ENCODE measurements around the gene TUBA3E. TPM values are rescaled to one million over a fixed set of nuclear protein-coding genes. Genes with fewer than 3 reads are reported as not detected.
"Not testable (repeated sequence)": the region's sequence is repeated elsewhere in the genome, so short reads cannot be mapped to it uniquely, and the experiment has no call there.

TUBA3E gene
- total and polyA plus RNA-seq, 8 donors = not detected

GRCh38 chr2:130160131-130160530, 38.1 kb downstream of the TUBA3E start:
- Histone ChIP-seq H3K4me3 (no peak overlapping the region), H3K4me1 (peaks cover 0 to 8% (median 3%) of the 10 kb centered on the region in 4 donors), H3K9me3 (no peaks in the 10 kb centered on the region), H3K27me3 (no peaks in the 10 kb centered on the region), H3K36me3 (peaks cover 28 to 81% (median 76%) of the 10 kb centered on the region in 4 donors), H3K27ac (no peak overlapping the region)
- 98 to 100% (median 98%) methylated on average over 5 to 6 of the region's 6 CpGs for WGBS, 5 donors
- no peak for DNase-seq
- intact Hi-C loops (cut with DNase I; ENCODE audit: low total_unique reads) = no loop called here
- no peak for TF ChIP-seq POLR2A (IDR thresholded peaks at IDR 0.05)
- TF ChIP-seq POLR2AphosphoS5 (IDR thresholded peaks at IDR 0.05) = no peak
- TF ChIP-seq CTCF (IDR thresholded peaks at IDR 0.05) = no peak
- no peak for TF ChIP-seq EP300 (IDR thresholded peaks at IDR 0.05)

DNA sequence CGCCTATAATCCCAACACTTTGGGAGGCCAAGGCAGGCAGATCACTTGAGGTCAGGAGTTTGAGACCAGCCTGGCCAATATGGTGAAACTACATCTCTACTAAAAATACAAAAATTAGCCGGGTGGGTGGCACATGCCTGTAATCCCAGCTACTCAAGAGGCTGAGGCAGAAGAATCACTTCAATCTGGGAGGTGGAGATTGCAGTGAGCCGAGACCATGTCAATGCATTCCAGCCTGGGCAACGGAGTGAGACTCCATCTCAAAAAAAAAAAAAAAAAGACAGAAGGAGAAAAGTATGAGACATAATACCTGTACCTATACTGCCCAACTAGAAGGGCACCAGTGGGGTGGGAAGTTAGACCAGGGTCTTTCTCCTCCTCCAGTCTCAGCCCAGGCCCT, 38.9 kb downstream of the TUBA3E start:
- H3K4me1 ChIP-seq; H3K27me3 ChIP-seq; intact Hi-C loops (cut with DNase I; ENCODE audit: low total_unique reads); H3K9me3 ChIP-seq; DNase-seq; H3K4me3 ChIP-seq; H3K27ac ChIP-seq: not testable (repeated sequence)
- 90 to 97% (median 94%) methylated on average over 4 of the region's 4 CpGs for WGBS, 5 donors
- H3K36me3 ChIP-seq = peaks cover 26 to 81% (median 76%) of the 10 kb centered on the region in 4 donors

DNA sequence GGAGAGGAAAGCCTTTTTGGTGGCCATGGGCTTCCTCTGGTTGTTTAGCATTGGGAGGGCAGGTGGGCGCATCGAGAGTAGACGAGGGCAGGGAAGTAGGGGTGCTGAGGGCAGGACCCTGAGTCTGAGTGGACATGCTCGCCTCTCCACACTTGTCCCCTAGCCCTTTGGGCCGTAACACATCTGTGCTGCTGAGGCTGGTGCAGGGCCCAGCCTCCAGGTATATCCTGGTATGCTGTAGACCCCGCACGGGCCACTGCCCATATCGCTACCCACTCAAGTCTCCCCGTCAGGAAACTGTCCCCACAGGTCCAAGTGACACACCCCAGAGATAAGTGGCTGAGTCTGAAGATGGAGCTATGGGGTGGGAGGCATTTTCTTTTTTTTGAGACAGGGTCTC, 39.6 kb downstream of the TUBA3E start:
- TF ChIP-seq POLR2AphosphoS5 (IDR thresholded peaks at IDR 0.05) (no peak), POLR2A (IDR thresholded peaks at IDR 0.05) (no peak), EP300 (IDR thresholded peaks at IDR 0.05) (no peak), CTCF (IDR thresholded peaks at IDR 0.05) (no peak)
- WGBS, 5 donors = 82 to 96% (median 91%) methylated on average over 7 to 9 of the region's 9 CpGs

GRCh38 chr2:130157825-130158514, 40.3 kb downstream of the TUBA3E start:
- DNase-seq; H3K27ac ChIP-seq; H3K27me3 ChIP-seq; H3K4me3 ChIP-seq; H3K9me3 ChIP-seq; intact Hi-C loops (cut with DNase I; ENCODE audit: low total_unique reads); H3K4me1 ChIP-seq: not testable (repeated sequence)
- WGBS, 5 donors = 72 to 81% (median 79%) methylated on average over 13 of the region's 13 CpGs
- peaks cover 23 to 81% (median 76%) of the 10 kb centered on the region in 4 donors for H3K36me3 ChIP-seq

More for the DNA sequence above, 39.6 kb downstream of the TUBA3E start:
- Histone ChIP-seq H3K4me3 (no peak overlapping the region), H3K4me1 (peaks cover 0 to 8% (median 3%) of the 10 kb centered on the region in 4 donors), H3K36me3 (peaks cover 23 to 81% (median 76%) of the 10 kb centered on the region in 4 donors), H3K9me3 (no peaks in the 10 kb centered on the region), H3K27me3 (no peaks in the 10 kb centered on the region), H3K27ac (no peak overlapping the region)
- intact Hi-C loops (cut with DNase I; ENCODE audit: low total_unique reads) = no loop called here
- DNase-seq = no peak

DNA sequence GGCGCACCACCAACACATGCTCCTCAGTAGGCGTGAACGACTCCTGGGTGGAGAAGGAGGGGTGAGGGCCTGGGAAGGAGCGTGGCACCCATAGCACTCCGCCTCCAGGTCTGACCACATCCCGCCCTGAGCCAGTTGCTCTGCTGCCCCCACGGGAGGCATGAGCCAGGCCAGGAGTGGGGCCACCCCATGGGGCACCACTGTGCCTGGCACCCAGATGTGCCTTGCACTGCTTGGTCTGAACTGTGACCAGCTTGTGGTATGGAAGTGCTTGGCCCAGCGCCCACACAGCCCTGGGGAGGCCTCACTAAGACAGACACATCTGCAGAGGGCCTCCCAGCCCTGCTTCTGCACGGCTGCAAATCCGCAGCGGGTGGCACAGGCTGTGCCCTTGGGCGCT, 40.9 kb downstream of the TUBA3E start:
- H3K4me1 ChIP-seq; intact Hi-C loops (cut with DNase I; ENCODE audit: low total_unique reads); H3K27me3 ChIP-seq; H3K4me3 ChIP-seq; H3K27ac ChIP-seq; H3K9me3 ChIP-seq; DNase-seq: not testable (repeated sequence)
- peaks cover 22 to 81% (median 76%) of the 10 kb centered on the region in 4 donors for H3K36me3 ChIP-seq
- 54 to 83% (median 61%) methylated on average over 5 to 11 of the region's 12 CpGs for WGBS, 5 donors

GRCh38 chr2:130156624-130157004, 41.6 kb downstream of the TUBA3E start:
- WGBS, 5 donors = 78 to 88% (median 84%) methylated on average over 8 to 9 of the region's 9 CpGs
- Histone ChIP-seq H3K4me1 (peaks cover 0 to 8% (median 3%) of the 10 kb centered on the region in 4 donors), H3K4me3 (no peak overlapping the region), H3K9me3 (no peaks in the 10 kb centered on the region), H3K27ac (no peak overlapping the region), H3K36me3 (peaks cover 29 to 83% (median 78%) of the 10 kb centered on the region in 4 donors), H3K27me3 (no peaks in the 10 kb centered on the region)
- DNase-seq = no peak
- TF ChIP-seq POLR2AphosphoS5 (IDR thresholded peaks at IDR 0.05) (no peak), EP300 (IDR thresholded peaks at IDR 0.05) (no peak), POLR2A (IDR thresholded peaks at IDR 0.05) (no peak)
- intact Hi-C loops (cut with DNase I; ENCODE audit: low total_unique reads) = no loop called here
